ENCODE results near the gene LCA5.
"Not testable (repeated sequence)": the region's sequence is repeated elsewhere in the genome, so short reads cannot be mapped to it uniquely, and the experiment has no call there.

LCA5 gene

GRCh38 chr6:79468116-79468515 lies 69.1 kb downstream of the LCA5 start:
- in situ Hi-C loops (cut with MboI; ENCODE audit: low sequenced_read_pairs), result no loop called here

DNA sequence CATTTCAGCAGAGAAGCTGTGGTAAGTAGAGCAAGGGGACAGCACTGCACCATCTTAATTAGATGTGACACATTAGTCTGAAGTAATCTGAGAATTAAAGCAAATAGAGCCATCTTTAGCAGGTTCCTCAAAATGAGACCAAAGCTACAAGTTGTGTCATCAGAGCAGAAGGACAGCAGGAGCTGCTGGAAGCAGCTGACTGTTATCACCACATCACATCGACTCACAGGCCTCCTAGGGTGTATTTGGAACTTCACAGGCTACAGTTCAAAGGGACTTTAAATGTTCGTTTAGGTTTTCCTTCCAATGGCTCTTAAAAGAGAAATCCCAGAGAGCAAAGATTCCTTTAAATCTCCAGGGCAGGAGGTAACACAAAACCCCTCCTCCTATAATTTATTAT lies 69.5 kb downstream of the LCA5 start:
- in situ Hi-C loops (cut with MboI; ENCODE audit: low sequenced_read_pairs), result no loop called here

- in situ Hi-C loops (cut with MboI; ENCODE audit: low sequenced_read_pairs), result no loop called here
Measured at GRCh38 chr6:79466207-79466834, 70.9 kb downstream of the LCA5 start.

DNA sequence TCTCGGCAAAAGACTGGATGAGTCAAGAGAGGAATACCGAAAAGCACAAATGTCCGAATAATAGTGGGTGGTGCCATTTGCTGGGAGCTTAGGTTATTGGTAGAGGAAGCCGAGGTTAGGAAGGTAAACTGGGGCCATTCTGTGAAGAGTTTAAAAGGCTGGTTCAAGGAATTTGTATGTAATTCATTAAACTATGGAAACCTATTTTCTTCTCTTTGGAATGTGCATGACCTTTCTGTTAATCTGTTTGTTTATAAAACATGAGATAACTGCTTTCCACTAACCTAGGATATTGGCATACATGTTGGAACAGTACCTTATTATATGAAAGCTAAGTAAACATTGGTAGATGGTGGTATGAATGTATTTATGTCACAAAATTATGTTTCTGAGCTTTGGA lies 71.8 kb downstream of the LCA5 start:
- in situ Hi-C loops (cut with MboI; ENCODE audit: low sequenced_read_pairs), result no loop called here

DNA sequence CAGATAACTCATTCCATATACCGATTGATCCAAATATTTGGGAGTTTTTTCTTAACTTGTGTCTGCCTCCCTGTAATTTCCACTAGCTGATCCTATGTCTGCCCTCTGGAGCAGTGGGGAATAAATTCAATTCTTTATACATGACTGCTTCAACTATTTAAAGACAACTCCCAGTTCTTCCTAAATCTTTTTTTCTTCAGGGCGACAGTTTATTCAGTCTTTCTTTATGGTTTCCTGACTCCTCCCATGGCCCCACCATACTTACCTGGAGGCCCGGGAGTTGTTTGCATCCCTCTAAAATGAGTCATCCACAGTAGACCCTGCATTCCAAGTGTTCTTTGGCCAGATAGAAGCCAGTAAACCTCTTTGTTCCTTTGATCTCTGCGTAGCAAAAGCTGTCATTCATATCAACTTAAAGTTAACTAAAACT lies 73.6 kb downstream of the LCA5 start:
- in situ Hi-C loops (cut with MboI; ENCODE audit: low sequenced_read_pairs), result no loop called here

DNA sequence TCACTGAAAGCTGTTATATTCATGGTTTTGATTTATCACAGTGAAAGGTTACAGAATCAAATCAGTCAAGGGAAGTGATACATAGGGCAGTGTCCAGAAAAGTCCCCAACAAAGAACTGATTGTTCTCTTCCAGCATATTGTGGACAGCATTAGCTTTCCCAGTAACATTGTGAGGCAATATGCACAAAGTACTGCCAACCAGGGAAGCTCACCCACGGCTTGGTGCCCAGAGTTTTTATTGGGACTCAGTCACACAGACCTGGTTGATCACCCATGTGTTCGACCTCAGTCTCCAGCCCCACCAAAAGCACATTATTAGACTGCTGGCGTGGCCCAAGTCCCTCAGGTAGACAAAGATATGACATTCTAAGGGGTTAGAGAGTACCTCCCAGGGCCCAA lies 76.0 kb downstream of the LCA5 start:
- in situ Hi-C loops (cut with MboI; ENCODE audit: low sequenced_read_pairs), result no loop called here

- in situ Hi-C loops (cut with MboI; ENCODE audit: low sequenced_read_pairs), result no loop called here
Measured at GRCh38 chr6:79455446-79455845, 81.8 kb downstream of the LCA5 start.

- in situ Hi-C loops (cut with MboI; ENCODE audit: low sequenced_read_pairs), result no loop called here
Measured at GRCh38 chr6:79453558-79454042, 83.6 kb downstream of the LCA5 start.

GRCh38 chr6:79450984-79451383 lies 86.2 kb downstream of the LCA5 start:
- in situ Hi-C loops (cut with MboI; ENCODE audit: low sequenced_read_pairs), result no loop called here

DNA sequence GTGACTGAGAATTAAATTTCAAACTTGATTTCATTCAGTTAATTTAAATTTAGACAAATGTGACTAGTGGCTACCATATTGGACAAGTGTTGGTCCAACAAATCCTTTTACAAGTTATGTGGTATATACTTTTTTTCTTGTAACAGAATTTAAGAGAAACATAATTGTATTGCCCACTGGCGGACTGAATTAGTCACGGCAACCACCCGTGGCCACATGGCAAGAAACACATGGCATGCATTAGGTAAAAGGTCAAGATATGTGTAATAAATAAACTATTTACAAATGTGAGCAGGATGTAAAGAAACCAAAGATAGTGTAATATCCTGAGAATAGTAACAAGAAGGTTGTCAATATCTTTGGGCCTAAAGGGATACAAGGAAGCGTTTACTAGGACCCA lies 91.2 kb downstream of the LCA5 start:
- in situ Hi-C loops (cut with MboI; ENCODE audit: low sequenced_read_pairs), result no loop called here

- in situ Hi-C loops (cut with MboI; ENCODE audit: low sequenced_read_pairs), result not testable (repeated sequence)
Measured at GRCh38 chr6:79443876-79444275, 93.4 kb downstream of the LCA5 start.

DNA sequence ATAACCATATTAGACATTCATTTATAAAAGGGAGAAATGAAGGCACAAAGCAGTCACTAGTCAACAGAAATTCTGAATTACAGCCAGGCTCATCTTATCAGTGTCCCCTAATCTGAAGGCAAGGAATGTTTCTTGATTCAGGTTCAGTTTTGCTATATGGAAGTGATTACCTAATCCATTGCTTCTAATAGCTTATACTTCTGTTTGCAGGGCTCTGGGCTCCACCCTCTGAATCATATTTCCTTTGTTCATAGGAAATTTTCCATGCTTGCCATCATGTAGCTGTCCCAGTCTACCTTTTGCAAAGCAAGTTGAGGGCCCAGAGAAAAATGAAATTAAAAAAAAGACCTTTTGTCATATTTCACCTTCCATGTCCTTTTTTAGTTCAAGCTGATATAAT lies 96.0 kb downstream of the LCA5 start:
- in situ Hi-C loops (cut with MboI; ENCODE audit: low sequenced_read_pairs), result no loop called here

- in situ Hi-C loops (cut with MboI; ENCODE audit: low sequenced_read_pairs), result no loop called here
Measured at GRCh38 chr6:79440598-79440997, 96.6 kb downstream of the LCA5 start.

GRCh38 chr6:79438030-79438429 lies 99.2 kb downstream of the LCA5 start:
- in situ Hi-C loops (cut with MboI; ENCODE audit: low sequenced_read_pairs), result no loop called here

GRCh38 chr6:79436241-79436640 lies 101.0 kb downstream of the LCA5 start:
- in situ Hi-C loops (cut with MboI; ENCODE audit: low sequenced_read_pairs), result no loop called here

- in situ Hi-C loops (cut with MboI; ENCODE audit: low sequenced_read_pairs), result no loop called here
Measured at GRCh38 chr6:79435746-79436145, 101.5 kb downstream of the LCA5 start.

All from HL-60/S4 treated with retinoic acid at 250 ng/mL for 4 days and 3 days (cell line).